ENCODE measurements around the gene KRT4.
"Not testable (repeated sequence)": the region's sequence is repeated elsewhere in the genome, so short reads cannot be mapped to it uniquely, and the experiment has no call there.

KRT4 gene

DNA sequence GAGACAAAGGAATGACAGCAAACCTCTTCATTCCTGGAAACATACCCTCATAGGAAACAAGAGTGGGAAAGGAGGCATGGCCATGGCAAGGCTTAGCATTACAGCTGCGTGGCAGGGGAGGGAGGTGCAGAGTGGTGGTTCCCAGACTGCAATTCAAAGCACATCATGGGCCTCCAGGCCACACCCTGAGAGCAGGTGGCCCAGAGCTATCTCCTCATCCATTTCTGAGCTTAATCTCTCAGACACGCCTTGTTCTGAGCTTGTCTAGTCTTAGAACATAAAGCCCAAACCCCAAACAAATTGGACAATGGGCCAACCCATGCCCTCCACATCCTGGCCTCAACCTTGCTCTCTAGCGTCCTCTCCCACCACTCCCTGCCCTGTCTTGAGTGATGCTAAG, 12.1 kb downstream of the KRT4 start:
- Histone ChIP-seq H3K9ac (ENCODE audit: low read length) (no peak overlapping the region), H3K4me1 (ENCODE audit: insufficient read depth, low read length) (no peaks in the 10 kb centered on the region), H3K27me3 (ENCODE audit: control insufficient read depth in 1 of 2, insufficient read depth in 2 of 2, low read length in 2 of 2) (no peaks in the 10 kb centered on the region), H3K27ac (ENCODE audit: low read depth, low read length) (no peak overlapping the region), H3K9me3 (ENCODE audit: low read length) (no peaks in the 10 kb centered on the region), H3K4me3 (ENCODE audit: low read depth in 1 of 2, low read length in 2 of 2) (no peak overlapping the region), H3K36me3 (ENCODE audit: insufficient read depth, low read length) (no peaks in the 10 kb centered on the region)

- no peak overlapping the region for H3K27ac ChIP-seq (ENCODE audit: low read depth, low read length)
- H3K9ac ChIP-seq (ENCODE audit: low read length) = no peak overlapping the region
- no peak overlapping the region for H3K4me3 ChIP-seq (ENCODE audit: low read depth in 1 of 2, low read length in 2 of 2)
These were observed 13.5 kb downstream of the KRT4 start for GRCh38 chr12:52800259-52800917.

DNA sequence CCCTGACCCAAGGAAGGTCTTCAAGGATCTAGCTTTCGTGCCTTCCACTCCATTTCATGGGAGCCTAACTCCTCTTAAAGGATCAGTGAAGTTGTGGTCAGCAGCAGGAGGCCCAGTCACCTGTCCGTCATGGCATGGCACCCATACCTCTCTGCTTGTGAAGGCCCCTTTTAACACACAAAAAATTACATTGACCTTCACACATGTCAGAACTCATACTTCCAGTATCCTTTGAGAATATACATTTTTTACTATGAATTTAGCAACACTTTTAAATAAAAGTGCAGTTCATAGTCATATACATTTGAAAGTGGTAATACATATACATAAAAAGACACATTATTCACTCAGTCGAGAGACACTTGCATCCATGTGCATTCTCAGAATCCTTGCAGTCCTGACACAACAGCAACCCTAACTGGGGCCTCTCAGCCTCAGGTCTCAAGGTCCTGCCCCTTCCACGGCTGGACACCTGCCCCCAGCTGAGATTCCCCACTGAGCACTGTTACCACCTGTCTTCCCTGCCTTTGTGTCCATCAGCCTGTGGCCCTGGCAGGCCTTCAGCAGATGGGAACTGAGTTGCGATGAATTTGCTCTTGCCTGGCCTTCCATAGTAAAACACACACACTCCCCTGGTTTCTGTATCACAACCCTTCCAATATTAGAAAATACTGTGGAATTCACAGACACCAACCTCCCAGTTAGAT, 14.3 kb downstream of the KRT4 start:
- no peak overlapping the region for H3K9ac ChIP-seq (ENCODE audit: low read length)
- H3K36me3 ChIP-seq (ENCODE audit: insufficient read depth, low read length) = no peaks in the 10 kb centered on the region
- no peaks in the 10 kb centered on the region for H3K27me3 ChIP-seq (ENCODE audit: control insufficient read depth in 1 of 2, insufficient read depth in 2 of 2, low read length in 2 of 2)
- H3K27ac ChIP-seq (ENCODE audit: low read depth, low read length) = no peak overlapping the region
- H3K4me3 ChIP-seq (ENCODE audit: low read depth in 1 of 2, low read length in 2 of 2) = no peak overlapping the region
- no peaks in the 10 kb centered on the region for H3K9me3 ChIP-seq (ENCODE audit: low read length)
- no peaks in the 10 kb centered on the region for H3K4me1 ChIP-seq (ENCODE audit: insufficient read depth, low read length)

More at GRCh38 chr12:52800259-52800917, 13.5 kb downstream of the KRT4 start:
- Histone ChIP-seq H3K36me3 (ENCODE audit: insufficient read depth, low read length) (no peaks in the 10 kb centered on the region), H3K27me3 (ENCODE audit: control insufficient read depth in 1 of 2, insufficient read depth in 2 of 2, low read length in 2 of 2) (no peaks in the 10 kb centered on the region), H3K4me1 (ENCODE audit: insufficient read depth, low read length) (no peaks in the 10 kb centered on the region), H3K9me3 (ENCODE audit: low read length) (no peaks in the 10 kb centered on the region)

GRCh38 chr12:52798671-52799504, 15.0 kb downstream of the KRT4 start:
- Histone ChIP-seq H3K9me3 (ENCODE audit: low read length) (no peaks in the 10 kb centered on the region), H3K27ac (ENCODE audit: low read depth, low read length) (no peak overlapping the region), H3K4me3 (ENCODE audit: low read depth in 1 of 2, low read length in 2 of 2) (no peak overlapping the region), H3K4me1 (ENCODE audit: insufficient read depth, low read length) (no peaks in the 10 kb centered on the region), H3K36me3 (ENCODE audit: insufficient read depth, low read length) (no peaks in the 10 kb centered on the region), H3K27me3 (ENCODE audit: control insufficient read depth in 1 of 2, insufficient read depth in 2 of 2, low read length in 2 of 2) (no peaks in the 10 kb centered on the region), H3K9ac (ENCODE audit: low read length) (no peak overlapping the region)

DNA sequence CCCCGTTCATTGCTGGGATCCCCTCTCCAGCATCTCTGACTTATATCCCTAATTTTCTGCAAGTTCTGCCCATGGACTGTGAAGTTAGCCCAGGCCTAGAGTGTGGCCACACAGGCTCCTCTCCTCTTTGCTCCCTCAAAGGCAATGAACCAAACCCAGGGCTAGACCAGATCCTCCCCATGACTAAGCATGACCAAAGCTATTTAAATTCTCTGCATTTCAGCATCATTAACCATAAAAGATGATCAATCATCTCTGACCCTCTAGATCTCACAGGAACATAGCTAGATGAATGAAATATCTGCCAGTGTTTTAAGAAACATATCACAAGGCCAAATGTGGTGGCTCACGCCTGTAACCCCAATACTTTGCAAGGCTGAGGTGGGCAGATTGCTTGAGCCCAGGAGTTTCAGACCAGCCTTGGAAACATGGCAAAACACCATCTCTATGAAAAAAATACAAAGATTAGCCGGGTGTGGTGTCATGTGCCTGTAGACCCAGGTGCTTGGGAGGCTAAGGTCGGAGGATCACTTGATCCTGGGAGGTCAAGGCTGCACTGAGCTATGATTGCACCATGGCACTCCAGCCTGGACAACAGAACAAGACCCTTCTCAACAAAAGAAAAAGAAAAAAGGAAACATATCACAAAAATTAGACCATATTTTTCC, 15.8 kb downstream of the KRT4 start:
- no peaks in the 10 kb centered on the region for H3K36me3 ChIP-seq (ENCODE audit: insufficient read depth, low read length)
- no peak overlapping the region for H3K9ac ChIP-seq (ENCODE audit: low read length)
- H3K9me3 ChIP-seq (ENCODE audit: low read length) = no peaks in the 10 kb centered on the region
- H3K4me1 ChIP-seq (ENCODE audit: insufficient read depth, low read length) = no peaks in the 10 kb centered on the region
- no peaks in the 10 kb centered on the region for H3K27me3 ChIP-seq (ENCODE audit: control insufficient read depth in 1 of 2, insufficient read depth in 2 of 2, low read length in 2 of 2)
- no peak overlapping the region for H3K4me3 ChIP-seq (ENCODE audit: low read depth in 1 of 2, low read length in 2 of 2)
- no peak overlapping the region for H3K27ac ChIP-seq (ENCODE audit: low read depth, low read length)

DNA sequence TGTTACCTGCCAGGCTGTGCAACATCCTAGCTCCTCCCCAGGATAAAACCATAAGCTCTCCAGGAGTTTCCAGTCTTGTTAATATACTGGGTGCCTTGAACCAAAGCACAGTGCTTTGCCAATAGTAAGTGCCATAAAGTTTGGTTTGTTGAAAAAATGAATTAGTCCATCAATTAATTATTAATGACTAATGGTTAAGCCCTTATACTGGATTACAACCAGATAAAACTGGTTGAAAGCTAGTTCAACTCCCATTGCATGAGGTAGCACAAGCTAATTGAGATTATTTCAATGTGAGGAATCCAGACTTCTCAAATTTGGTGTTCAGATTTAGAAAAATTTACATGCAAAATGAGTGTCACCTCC, 16.4 kb downstream of the KRT4 start:
- Histone ChIP-seq H3K36me3 (ENCODE audit: insufficient read depth, low read length) (no peaks in the 10 kb centered on the region), H3K4me1 (ENCODE audit: insufficient read depth, low read length) (no peaks in the 10 kb centered on the region), H3K4me3 (ENCODE audit: low read depth in 1 of 2, low read length in 2 of 2) (no peak overlapping the region), H3K9ac (ENCODE audit: low read length) (no peak overlapping the region), H3K9me3 (ENCODE audit: low read length) (no peaks in the 10 kb centered on the region), H3K27ac (ENCODE audit: low read depth, low read length) (no peak overlapping the region), H3K27me3 (ENCODE audit: control insufficient read depth in 1 of 2, insufficient read depth in 2 of 2, low read length in 2 of 2) (no peaks in the 10 kb centered on the region)

DNA sequence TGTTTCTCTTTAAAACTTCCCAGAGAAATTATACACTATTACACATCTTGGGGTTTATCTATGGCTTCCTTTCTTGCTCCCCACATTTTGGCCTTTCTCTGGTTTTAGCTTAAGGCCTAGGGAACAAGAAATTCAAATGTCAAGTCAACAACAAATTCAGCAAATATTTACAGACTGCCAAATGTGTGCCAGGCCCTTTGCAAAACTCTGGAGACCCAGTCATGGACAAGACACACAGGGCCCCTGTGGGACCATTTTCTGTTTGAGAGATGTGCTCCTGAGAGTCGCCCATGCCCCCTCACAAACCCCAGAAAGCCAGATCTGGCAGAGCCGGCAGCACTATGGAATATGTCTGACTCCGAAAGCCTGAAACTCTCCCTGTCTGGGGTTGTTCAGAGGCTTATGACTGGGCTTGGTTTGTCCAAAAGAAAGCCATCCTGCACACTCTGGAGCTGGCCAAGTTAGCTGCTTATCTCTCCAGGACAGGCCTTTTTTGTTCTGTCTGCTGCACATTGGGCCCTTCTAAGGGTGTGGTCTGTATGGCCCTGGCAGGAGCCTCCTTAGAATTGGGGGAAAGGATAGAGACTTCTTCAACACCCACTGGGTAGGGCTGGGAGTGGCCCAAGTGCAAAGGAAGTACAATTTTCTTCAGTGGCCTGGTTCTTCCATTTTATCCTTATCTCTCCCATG, 16.9 kb downstream of the KRT4 start:
- Histone ChIP-seq H3K4me1 (ENCODE audit: insufficient read depth, low read length) (no peaks in the 10 kb centered on the region), H3K9me3 (ENCODE audit: low read length) (no peaks in the 10 kb centered on the region), H3K27me3 (ENCODE audit: control insufficient read depth in 1 of 2, insufficient read depth in 2 of 2, low read length in 2 of 2) (no peaks in the 10 kb centered on the region), H3K27ac (ENCODE audit: low read depth, low read length) (no peak overlapping the region), H3K9ac (ENCODE audit: low read length) (no peak overlapping the region), H3K36me3 (ENCODE audit: insufficient read depth, low read length) (no peaks in the 10 kb centered on the region), H3K4me3 (ENCODE audit: low read depth in 1 of 2, low read length in 2 of 2) (no peak overlapping the region)

GRCh38 chr12:52796429-52796794, 17.5 kb downstream of the KRT4 start:
- H3K27me3 ChIP-seq (ENCODE audit: control insufficient read depth in 1 of 2, insufficient read depth in 2 of 2, low read length in 2 of 2) = peaks cover 0 to under 1% of the 10 kb centered on the region in 2 donors
- no peaks in the 10 kb centered on the region for H3K36me3 ChIP-seq (ENCODE audit: insufficient read depth, low read length)
- no peak overlapping the region for H3K27ac ChIP-seq (ENCODE audit: low read depth, low read length)
- H3K9me3 ChIP-seq (ENCODE audit: low read length) = no peaks in the 10 kb centered on the region
- H3K4me3 ChIP-seq (ENCODE audit: low read depth in 1 of 2, low read length in 2 of 2) = no peak overlapping the region
- H3K9ac ChIP-seq (ENCODE audit: low read length) = no peak overlapping the region
- no peaks in the 10 kb centered on the region for H3K4me1 ChIP-seq (ENCODE audit: insufficient read depth, low read length)

DNA sequence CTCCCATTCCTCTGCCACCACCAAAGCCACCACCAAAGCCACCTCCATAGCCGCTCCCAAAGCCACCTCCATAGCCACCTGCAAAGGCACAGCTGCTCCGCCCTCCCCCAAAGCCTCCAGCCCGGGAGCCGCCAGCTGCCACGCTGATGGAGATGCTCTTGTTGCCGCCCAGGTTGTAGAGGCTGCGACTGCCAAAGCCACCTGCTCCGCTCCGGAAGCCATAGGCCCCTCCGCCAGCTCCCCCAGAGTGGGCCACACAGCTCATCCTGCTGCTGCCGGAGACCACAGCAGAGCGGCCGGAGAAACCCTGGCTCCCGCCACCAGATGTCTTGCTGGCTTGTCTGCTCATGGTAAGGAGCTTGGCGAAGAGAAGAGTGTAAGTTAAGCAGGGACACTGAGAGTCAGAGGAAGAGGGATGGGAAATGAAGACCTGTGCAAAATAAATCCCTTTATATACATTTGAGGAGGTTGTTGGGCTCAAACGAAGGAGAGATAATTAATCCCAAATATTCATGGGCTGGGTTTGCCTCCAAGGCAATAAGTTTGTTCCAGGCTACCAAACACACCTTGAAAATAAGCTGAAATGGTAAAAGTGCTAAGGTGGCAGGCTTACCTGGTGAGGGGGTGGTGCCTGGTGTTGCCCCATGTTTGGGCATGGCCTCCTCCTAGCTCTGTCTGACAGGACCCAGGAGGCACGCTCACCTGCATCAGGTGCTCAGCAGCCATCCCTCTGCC, 18.1 kb downstream of the KRT4 start, which contains the start of gene KRT3:
Gene KRT3, minus strand, starts transcription at position 424 of the 735 bp plus-strand sequence. Its CDS starts 75 bp downstream, at position 349.
- Histone ChIP-seq H3K4me1 (ENCODE audit: insufficient read depth, low read length) (no peaks in the 10 kb centered on the region), H3K9me3 (ENCODE audit: low read length) (no peaks in the 10 kb centered on the region), H3K4me3 (ENCODE audit: low read depth in 1 of 2, low read length in 2 of 2) (no peak within 1 kb of the TSS), H3K9ac (ENCODE audit: low read length) (no peak within 1 kb of the TSS), H3K27ac (ENCODE audit: low read depth, low read length) (no peak within 1 kb of the TSS), H3K36me3 (ENCODE audit: insufficient read depth, low read length) (no peaks in the 10 kb centered on the region), H3K27me3 (ENCODE audit: control insufficient read depth in 1 of 2, insufficient read depth in 2 of 2, low read length in 2 of 2) (peaks cover 0 to 6% of the 10 kb centered on the region in 2 donors)

GRCh38 chr12:52795332-52795674, 18.6 kb downstream of the KRT4 start:
- not testable (repeated sequence) for H3K4me1 ChIP-seq (ENCODE audit: insufficient read depth, low read length); H3K4me3 ChIP-seq (ENCODE audit: low read depth in 1 of 2, low read length in 2 of 2); H3K36me3 ChIP-seq (ENCODE audit: insufficient read depth, low read length); H3K27ac ChIP-seq (ENCODE audit: low read depth, low read length); H3K9me3 ChIP-seq (ENCODE audit: low read length); H3K9ac ChIP-seq (ENCODE audit: low read length)
- H3K27me3 ChIP-seq (ENCODE audit: control insufficient read depth in 1 of 2, insufficient read depth in 2 of 2, low read length in 2 of 2) = peaks cover 0 to 12% of the 10 kb centered on the region in 2 donors

Data from muscle layer of colon (tissue), 2 donors.